ENCODE results near the gene ZNF487. TPM values are rescaled to one million over a fixed set of nuclear protein-coding genes. Genes with fewer than 3 reads are reported as not detected.

ZNF487 gene
- total and polyA plus RNA-seq, 10 of the 15 experiments (the other 5 are each of a cell fraction or from before 2014, with no cell fraction given), result 0.74 to 2.1 (median 1.1) TPM

DNA sequence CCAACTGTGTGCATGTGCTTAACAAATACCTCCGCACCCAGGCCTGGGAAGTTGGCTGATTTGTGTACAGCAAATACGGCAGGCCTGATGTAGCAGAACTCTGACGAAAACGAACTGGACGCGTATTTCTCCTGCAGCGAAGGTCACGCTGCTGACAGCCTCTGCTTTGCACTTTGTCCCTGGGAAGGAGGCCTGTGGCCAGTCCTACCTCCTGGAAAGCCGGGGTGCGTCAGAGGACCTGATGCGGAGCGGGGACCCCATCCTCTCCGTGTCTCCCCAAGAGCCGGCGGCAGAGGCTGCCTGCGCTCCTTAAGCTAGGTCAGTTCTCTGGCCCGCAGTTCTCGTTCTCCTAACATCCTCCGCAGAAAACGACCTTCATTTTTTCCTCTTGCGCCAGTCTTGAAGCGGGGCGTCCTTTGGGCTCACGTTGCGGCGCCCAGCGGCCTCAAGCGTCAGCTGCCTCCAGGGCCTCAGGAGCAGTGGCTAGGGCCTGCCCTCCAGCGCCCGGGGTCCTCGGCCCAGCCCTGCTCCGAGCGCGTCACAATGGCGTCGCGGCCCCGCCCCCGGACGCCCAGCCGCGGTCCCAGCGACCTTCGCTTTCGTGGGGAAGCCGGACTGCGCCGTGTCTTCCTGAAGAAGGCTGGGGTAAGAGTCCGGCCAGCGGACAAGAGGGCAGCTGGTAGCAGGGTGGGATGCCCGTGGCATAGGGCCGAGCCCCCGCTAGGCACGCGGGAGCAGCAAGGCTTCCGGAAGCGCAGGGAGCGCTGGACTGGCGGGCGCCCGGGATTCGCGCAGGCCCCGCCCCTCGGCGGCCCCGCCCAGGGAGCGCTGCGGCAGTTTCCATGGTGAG is at the start of gene ZNF487 (continued):
- TF ChIP-seq CEBPB (IDR thresholded peaks at IDR 0.05; ENCODE audit: borderline replicate concordance in 1 of 2, low read depth in 2 of 2, low read length in 2 of 2) (no peak), ZNF622 (IDR thresholded peaks at IDR 0.05) (no peak), PAX5 (IDR thresholded peaks at IDR 0.05; ENCODE audit: borderline replicate concordance, low read depth, low read length) (0 out of 2 replicates have a peak, but pooled peaks have one; percentile 31), JUND (IDR thresholded peaks at IDR 0.05; ENCODE audit: low read depth, low read length) (no peak), RAD51 (IDR thresholded peaks at IDR 0.05) (no peak), STAT1 (conservative IDR thresholded peaks at IDR 0.05) (no peak), SREBF2 (IDR thresholded peaks at IDR 0.05; ENCODE audit: low read length) (no peak), NFIC (IDR thresholded peaks at IDR 0.05; ENCODE audit: low read depth, low read length) (no peak), WRNIP1 (IDR thresholded peaks at IDR 0.05; ENCODE audit: borderline replicate concordance, low read depth, low read length) (no peak), POLR2A (IDR thresholded peaks at IDR 0.05; ENCODE audit: low read depth, low read length) (peak; percentile 92), SMAD5 (IDR thresholded peaks at IDR 0.05; ENCODE audit: low read depth) (peak; percentile 80), ZNF207 (IDR thresholded peaks at IDR 0.05; ENCODE audit: borderline replicate concordance) (peak; percentile 91), FOS (IDR thresholded peaks at IDR 0.05; ENCODE audit: borderline replicate concordance, extremely low read depth, insufficient read length) (no peak), KAT2A (conservative IDR thresholded peaks at IDR 0.05; ENCODE audit: control insufficient read depth, low read depth, low read length) (no peak), NBN (IDR thresholded peaks at IDR 0.05) (peak; percentile 48), POU2F2 (IDR thresholded peaks at IDR 0.05; ENCODE audit: borderline replicate concordance, low read depth, low read length) (peak; percentile 60; the same call in 1 of the 3 replicates), FOXM1 (IDR thresholded peaks at IDR 0.05; ENCODE audit: low read depth, low read length) (no peak), NKRF (conservative IDR thresholded peaks at IDR 0.05) (peak; percentile 77), NRF1 (conservative IDR thresholded peaks at IDR 0.05; ENCODE audit: low read depth, low read length) (no peak), HDGF (IDR thresholded peaks at IDR 0.05) (0 out of 2 replicates have a peak, but pooled peaks have one; percentile 9), CEBPZ (IDR thresholded peaks at IDR 0.05; ENCODE audit: low read depth, low read length) (no peak), DPF2 (IDR thresholded peaks at IDR 0.05) (peak; percentile 52; the same call in 1 of the 2 replicates), IKZF2 (IDR thresholded peaks at IDR 0.05) (no peak; a peak in 1 of 4 replicates)
- TF ChIP-seq, protein P1, sequence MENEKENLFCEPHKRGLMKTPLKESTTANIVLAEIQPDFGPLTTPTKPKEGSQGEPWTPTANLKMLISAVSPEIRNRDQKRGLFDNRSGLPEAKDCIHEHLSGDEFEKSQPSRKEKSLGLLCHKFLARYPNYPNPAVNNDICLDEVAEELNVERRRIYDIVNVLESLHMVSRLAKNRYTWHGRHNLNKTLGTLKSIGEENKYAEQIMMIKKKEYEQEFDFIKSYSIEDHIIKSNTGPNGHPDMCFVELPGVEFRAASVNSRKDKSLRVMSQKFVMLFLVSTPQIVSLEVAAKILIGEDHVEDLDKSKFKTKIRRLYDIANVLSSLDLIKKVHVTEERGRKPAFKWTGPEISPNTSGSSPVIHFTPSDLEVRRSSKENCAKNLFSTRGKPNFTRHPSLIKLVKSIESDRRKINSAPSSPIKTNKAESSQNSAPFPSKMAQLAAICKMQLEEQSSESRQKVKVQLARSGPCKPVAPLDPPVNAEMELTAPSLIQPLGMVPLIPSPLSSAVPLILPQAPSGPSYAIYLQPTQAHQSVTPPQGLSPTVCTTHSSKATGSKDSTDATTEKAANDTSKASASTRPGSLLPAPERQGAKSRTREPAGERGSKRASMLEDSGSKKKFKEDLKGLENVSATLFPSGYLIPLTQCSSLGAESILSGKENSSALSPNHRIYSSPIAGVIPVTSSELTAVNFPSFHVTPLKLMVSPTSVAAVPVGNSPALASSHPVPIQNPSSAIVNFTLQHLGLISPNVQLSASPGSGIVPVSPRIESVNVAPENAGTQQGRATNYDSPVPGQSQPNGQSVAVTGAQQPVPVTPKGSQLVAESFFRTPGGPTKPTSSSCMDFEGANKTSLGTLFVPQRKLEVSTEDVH (IDR thresholded peaks at IDR 0.05; ENCODE audit: low read depth, partially characterized antibody), result no peak

Data from GM12878 (cell line).